Mucosa of descending colon (tissue), 3 donors: ENCODE results near the gene RAET1G. TPM values are rescaled to one million over a fixed set of nuclear protein-coding genes. Genes with fewer than 3 reads are reported as not detected.
"Not testable (repeated sequence)": the region's sequence is repeated elsewhere in the genome, so short reads cannot be mapped to it uniquely, and the experiment has no call there.

ENCODE experiments used
- ATAC-seq: fragments of 200-7000 bp; cut with Tn5 transposase; one replicate; pipeline ENCODE4 v1.9.1; 2020; ENCODE audit warnings: mild to moderate bottlenecking, moderate library complexity
- DNase-seq, 3 donors: peaks; one replicate each; pipeline ENCODE4 v3.0.0-alpha.2; 2020
- H3K36me3 ChIP-seq: fragments of 200-600 bp; one replicate; pipeline ENCODE4 v1.8.0; 2021; ENCODE audit warnings: low read depth, mild to moderate bottlenecking
- H3K4me1 ChIP-seq: fragments of 200-600 bp; one replicate; pipeline ENCODE4 v1.8.0; 2021; ENCODE audit warnings: low read depth, mild to moderate bottlenecking
- H3K4me3 ChIP-seq: fragments of 200-600 bp; one replicate; pipeline ENCODE4 v1.8.0; 2021; ENCODE audit warnings: mild to moderate bottlenecking
- H3K9me3 ChIP-seq: fragments of 200-600 bp; one replicate; pipeline ENCODE4 v1.8.0; 2021; ENCODE audit warnings: mild to moderate bottlenecking
- CTCF ChIP-seq: fragments of 200-600 bp; IDR thresholded peaks from one replicate; pipeline ENCODE4 v1.8.0; 2022; ENCODE audit warnings: antibody characterized with exemption, mild to moderate bottlenecking
- intact Hi-C, 2 donors: fragments of 100-400 bp; cut with DNase I in 1 of 2; cut with micrococcal nuclease in 1 of 2; formaldehyde crosslinking; loops; one replicate each; pipeline versions ENCODE4 v1.11.0 to v1.11.1; 2022; cut with DNase I, micrococcal nuclease
- long read RNA-seq, 2 donors: library from polyadenylated mRNA; unstranded; transcript quantifications; one replicate each; pipeline ENCODE4 v2.0.0, GENCODE V29; 2019 to 2021
- total RNA-seq, 3 donors: library from RNA; stranded (reverse); fragmentation: NEBNext Ultra II Directional in 2 of 3; extraction: Animal tissue kit (Norgen Biotek cat#: 25700) in 2 of 3; gene quantifications; one replicate each; pipeline versions ENCODE4 v1.2.1 to v1.2.4, GENCODE V29; 2021 to 2023
- donor health status: DM: no; HTN: no; CAD: no; lungs with moderate emphysema.
- donor health status: DM: no; HTN: no; CAD: no.
- donor health status: DM: no; HTN: yes; CAD: no.

Gene RAET1G, protein sequence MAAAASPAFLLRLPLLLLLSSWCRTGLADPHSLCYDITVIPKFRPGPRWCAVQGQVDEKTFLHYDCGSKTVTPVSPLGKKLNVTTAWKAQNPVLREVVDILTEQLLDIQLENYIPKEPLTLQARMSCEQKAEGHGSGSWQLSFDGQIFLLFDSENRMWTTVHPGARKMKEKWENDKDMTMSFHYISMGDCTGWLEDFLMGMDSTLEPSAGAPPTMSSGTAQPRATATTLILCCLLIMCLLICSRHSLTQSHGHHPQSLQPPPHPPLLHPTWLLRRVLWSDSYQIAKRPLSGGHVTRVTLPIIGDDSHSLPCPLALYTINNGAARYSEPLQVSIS
- total RNA-seq = under 1 TPM in 1 of 3 donors, not detected in 2; 0.41 TPM
- long read RNA-seq, donor 1, partial matches to known transcripts = 0 of 1 reads
- long read RNA-seq, donor 1, other reads (novel, unspliced or antisense) = 0 of 1 reads
- long read RNA-seq, donor 2, partial matches to known transcripts = 0 of 2 reads
- long read RNA-seq, donor 2, other reads (novel, unspliced or antisense) = 0 of 2 reads

DNA sequence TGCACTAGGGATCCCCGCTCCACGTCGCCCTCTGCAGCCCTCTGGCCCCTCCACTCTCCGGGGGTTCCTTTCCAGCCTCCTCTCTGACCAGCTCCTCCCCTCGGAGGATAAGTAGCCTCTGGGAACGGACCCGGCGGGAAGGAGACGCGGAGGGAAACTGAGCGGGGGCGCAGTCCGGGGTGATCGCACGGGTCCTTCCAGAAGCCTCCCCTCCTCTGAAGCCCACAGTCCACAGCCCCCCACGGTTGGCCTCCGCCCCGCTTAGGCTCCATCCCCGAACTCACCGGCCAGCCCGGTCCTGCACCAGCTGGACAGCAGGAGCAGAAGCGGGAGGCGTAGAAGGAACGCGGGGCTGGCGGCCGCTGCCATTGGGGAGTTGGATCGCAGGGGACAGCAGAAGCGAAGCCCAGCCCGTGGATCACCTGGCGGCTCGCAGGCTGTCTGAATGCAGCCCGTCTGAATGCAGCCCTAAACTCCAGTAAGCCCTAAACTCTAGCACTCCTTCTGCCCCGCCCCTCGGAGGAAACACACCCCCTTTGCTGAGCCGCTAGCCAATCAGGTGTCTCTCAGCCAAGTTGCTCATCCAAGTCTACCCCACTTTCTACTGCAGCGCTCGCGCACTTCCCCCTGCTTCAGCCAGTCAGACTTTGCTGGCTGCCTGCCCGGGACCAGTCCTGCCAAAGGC, at the start of gene RAET1G:
Gene RAET1G (minus strand): TSS at position 480 of the 685 bp plus-strand sequence. CDS start 111 bp downstream, at position 369.
- no peak for TF ChIP-seq CTCF
- ATAC-seq (peak; percentile 85), DNase-seq (peak; percentile 84 to 89 (median 87))
- intact Hi-C loops = no loop called here
- Histone ChIP-seq H3K9me3 (no peaks in the 10 kb centered on the region), H3K4me1 (peaks cover 8% of the 10 kb centered on the region), H3K4me3 (no peak within 1 kb of the TSS), H3K36me3 (no peaks in the 10 kb centered on the region)

GRCh38 chr6:149969635-149970034, 46.7 kb upstream of the RAET1G start:
- Histone ChIP-seq H3K4me1 (peaks cover 6% of the 10 kb centered on the region), H3K36me3 (no peaks in the 10 kb centered on the region), H3K4me3 (no peak overlapping the region), H3K9me3 (no peaks in the 10 kb centered on the region)
- intact Hi-C loops = no loop called here
- ATAC-seq (no peak), DNase-seq (no peak)
- TF ChIP-seq CTCF = no peak

GRCh38 chr6:149968909-149969308, 46.0 kb upstream of the RAET1G start:
- H3K4me3 ChIP-seq, H3K9me3 ChIP-seq, DNase-seq, ATAC-seq, H3K36me3 ChIP-seq, intact Hi-C loops: not testable (repeated sequence)
- H3K4me1 ChIP-seq = peaks cover 13% of the 10 kb centered on the region

GRCh38 chr6:149967999-149968398, 45.1 kb upstream of the RAET1G start:
- intact Hi-C loops, ATAC-seq, DNase-seq, H3K4me3 ChIP-seq, H3K36me3 ChIP-seq, H3K9me3 ChIP-seq: not testable (repeated sequence)
- peaks cover 22% of the 10 kb centered on the region for H3K4me1 ChIP-seq

DNA sequence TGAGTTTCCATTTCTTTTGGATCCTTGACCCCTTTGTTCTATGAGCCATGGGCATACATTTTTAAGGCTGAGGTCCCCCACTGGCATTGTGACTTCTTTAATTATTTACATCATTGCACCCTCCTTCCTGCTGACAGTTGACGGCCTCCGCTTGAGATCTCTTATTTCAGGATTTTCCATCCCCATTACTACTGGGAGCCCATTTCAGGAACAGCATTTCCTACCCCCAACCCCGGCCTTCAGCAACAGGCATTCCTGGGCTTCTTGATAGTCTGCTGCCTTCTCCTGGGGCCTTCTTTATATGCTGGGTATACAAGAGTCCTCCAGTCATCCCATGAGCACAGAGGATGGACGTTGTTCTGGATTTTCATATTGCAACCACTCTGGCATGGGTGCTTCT, 44.7 kb upstream of the RAET1G start:
- intact Hi-C loops = no loop called here
- no peak overlapping the region for H3K4me3 ChIP-seq
- no peak for TF ChIP-seq CTCF
- peaks cover 24% of the 10 kb centered on the region for H3K4me1 ChIP-seq
- no peaks in the 10 kb centered on the region for H3K36me3 ChIP-seq
- H3K9me3 ChIP-seq = no peaks in the 10 kb centered on the region
- ATAC-seq (no peak), DNase-seq (no peak)

GRCh38 chr6:149966319-149966718, 43.4 kb upstream of the RAET1G start:
- H3K9me3 ChIP-seq, H3K4me3 ChIP-seq: not testable (repeated sequence)

More at GRCh38 chr6:149966319-149966718, 43.4 kb upstream of the RAET1G start:
- intact Hi-C loops, H3K36me3 ChIP-seq, ATAC-seq, DNase-seq: not testable (repeated sequence)
- peaks cover 24% of the 10 kb centered on the region for H3K4me1 ChIP-seq
